Esophagus muscularis mucosa (tissue), 4 donors: ENCODE data around the gene DCTD.

Experiments used
- EP300 ChIP-seq: sonication (generic); formaldehyde crosslinking; IDR thresholded peaks from one replicate; pipeline ENCODE4 v1.6.1; 2017; ENCODE audit warnings: antibody characterized with exemption
- POLR2A ChIP-seq: fragments of 450-650 bp; IDR thresholded peaks from one replicate; pipeline ENCODE4 v1.6.1; 2017; ENCODE audit warnings: antibody characterized with exemption, moderate library complexity, mild to moderate bottlenecking, low read depth
- POLR2AphosphoS5 ChIP-seq, 2 donors: sonication (generic); formaldehyde crosslinking; IDR thresholded peaks; one replicate each; pipeline ENCODE4 v1.6.1; 2017; ENCODE audit warnings: antibody characterized with exemption in 2 of 2
- TF ChIP-seq, protein P1 (sequence below), 3 experiments: fragments of 200-600 bp in 2 of 3; fragments of 450-650 bp in 1 of 3; sonication (generic) in 2 of 3; IDR thresholded peaks; one replicate each; pipeline ENCODE4 v1.5.1; 2017 to 2019; ENCODE audit warnings: antibody characterized with exemption in 3 of 3, mild to moderate bottlenecking in 2 of 3, moderate library complexity in 1 of 3

DNA sequence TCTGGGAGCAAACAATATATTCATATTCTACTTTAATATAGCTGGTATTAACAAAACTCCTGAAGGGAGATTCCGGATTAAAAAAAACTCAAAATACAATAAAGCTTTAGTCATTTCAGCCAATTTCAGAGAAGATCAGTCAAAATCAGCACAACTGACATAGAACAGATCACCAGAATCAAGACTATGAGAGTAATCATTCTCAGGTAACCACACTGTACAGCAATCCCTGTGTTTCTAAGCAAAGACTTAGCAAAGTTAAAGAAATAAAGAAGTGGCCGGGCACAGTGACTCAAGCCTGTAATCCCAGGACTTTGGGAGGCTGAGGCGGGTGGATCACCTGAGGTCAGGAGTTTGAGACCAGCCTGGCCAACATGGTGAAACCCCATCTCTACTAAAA lies 9.1 kb downstream of the DCTD start:
- TF ChIP-seq POLR2A (no peak), EP300 (no peak), POLR2AphosphoS5 (IDR thresholded peaks at IDR 0.05) (no peak)
- TF ChIP-seq, protein P1, sequence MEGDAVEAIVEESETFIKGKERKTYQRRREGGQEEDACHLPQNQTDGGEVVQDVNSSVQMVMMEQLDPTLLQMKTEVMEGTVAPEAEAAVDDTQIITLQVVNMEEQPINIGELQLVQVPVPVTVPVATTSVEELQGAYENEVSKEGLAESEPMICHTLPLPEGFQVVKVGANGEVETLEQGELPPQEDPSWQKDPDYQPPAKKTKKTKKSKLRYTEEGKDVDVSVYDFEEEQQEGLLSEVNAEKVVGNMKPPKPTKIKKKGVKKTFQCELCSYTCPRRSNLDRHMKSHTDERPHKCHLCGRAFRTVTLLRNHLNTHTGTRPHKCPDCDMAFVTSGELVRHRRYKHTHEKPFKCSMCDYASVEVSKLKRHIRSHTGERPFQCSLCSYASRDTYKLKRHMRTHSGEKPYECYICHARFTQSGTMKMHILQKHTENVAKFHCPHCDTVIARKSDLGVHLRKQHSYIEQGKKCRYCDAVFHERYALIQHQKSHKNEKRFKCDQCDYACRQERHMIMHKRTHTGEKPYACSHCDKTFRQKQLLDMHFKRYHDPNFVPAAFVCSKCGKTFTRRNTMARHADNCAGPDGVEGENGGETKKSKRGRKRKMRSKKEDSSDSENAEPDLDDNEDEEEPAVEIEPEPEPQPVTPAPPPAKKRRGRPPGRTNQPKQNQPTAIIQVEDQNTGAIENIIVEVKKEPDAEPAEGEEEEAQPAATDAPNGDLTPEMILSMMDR (IDR thresholded peaks at IDR 0.05), result no peak
